ENCODE measurements around the gene UBALD1. TPM values are rescaled to one million over a fixed set of nuclear protein-coding genes. Genes with fewer than 3 reads are reported as not detected.

Gene UBALD1
- total RNA-seq, 1 experiment from 2014 or later = 45.9 TPM

DNA sequence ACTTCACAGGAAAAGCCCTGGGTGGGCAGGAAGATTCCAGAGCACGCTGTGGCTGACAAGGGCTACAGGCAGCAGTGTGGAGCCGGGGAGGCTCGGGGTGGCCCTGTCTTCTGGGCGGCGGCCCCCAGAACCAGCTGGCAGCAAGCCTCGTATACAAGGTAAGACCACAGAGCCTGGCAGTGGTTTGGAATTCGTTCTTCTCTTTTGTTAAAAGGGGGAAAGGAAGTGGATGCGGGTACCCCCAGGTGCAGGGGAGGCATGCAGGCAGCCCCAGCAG lies 6.0 kb downstream of the UBALD1 start:
- ChIA-PET RAD21 (ENCODE audit: low non-redundant PET in 1 of 2, low total read pairs in 2 of 2, uncharacterized antibody in 2 of 2, unreplicated experiment in 2 of 2) (no interaction called here), CTCF (no interaction called here), POLR2A (no interaction called here)
- H2AFZ ChIP-seq (ENCODE audit: low read depth, low read length, poor library complexity, severe bottlenecking) = no peak overlapping the region
- intact Hi-C loops (cut with micrococcal nuclease) = no loop called here
- H3K9me2 ChIP-seq (ENCODE audit: insufficient read depth) = no peaks in the 10 kb centered on the region
- TF ChIP-seq RAD21 (IDR thresholded peaks at IDR 0.05; ENCODE audit: low read depth) (no peak), SIN3A (IDR thresholded peaks at IDR 0.05; ENCODE audit: low read depth) (no peak), POLR2AphosphoS5 (IDR thresholded peaks at IDR 0.05; ENCODE audit: low read depth, low read length) (no peak), FOSL1 (IDR thresholded peaks at IDR 0.05; ENCODE audit: low read depth) (no peak)
- TF ChIP-seq, protein P1, sequence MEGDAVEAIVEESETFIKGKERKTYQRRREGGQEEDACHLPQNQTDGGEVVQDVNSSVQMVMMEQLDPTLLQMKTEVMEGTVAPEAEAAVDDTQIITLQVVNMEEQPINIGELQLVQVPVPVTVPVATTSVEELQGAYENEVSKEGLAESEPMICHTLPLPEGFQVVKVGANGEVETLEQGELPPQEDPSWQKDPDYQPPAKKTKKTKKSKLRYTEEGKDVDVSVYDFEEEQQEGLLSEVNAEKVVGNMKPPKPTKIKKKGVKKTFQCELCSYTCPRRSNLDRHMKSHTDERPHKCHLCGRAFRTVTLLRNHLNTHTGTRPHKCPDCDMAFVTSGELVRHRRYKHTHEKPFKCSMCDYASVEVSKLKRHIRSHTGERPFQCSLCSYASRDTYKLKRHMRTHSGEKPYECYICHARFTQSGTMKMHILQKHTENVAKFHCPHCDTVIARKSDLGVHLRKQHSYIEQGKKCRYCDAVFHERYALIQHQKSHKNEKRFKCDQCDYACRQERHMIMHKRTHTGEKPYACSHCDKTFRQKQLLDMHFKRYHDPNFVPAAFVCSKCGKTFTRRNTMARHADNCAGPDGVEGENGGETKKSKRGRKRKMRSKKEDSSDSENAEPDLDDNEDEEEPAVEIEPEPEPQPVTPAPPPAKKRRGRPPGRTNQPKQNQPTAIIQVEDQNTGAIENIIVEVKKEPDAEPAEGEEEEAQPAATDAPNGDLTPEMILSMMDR (IDR thresholded peaks at IDR 0.05 in 2 of 3, conservative IDR thresholded peaks at IDR 0.05 in 1 of 3; ENCODE audit: borderline replicate concordance in 1 of 3, insufficient read depth in 1 of 3, low read depth in 2 of 3, low read length in 2 of 3) = no peak
- TF ChIP-seq, protein P2, sequence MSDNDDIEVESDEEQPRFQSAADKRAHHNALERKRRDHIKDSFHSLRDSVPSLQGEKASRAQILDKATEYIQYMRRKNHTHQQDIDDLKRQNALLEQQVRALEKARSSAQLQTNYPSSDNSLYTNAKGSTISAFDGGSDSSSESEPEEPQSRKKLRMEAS (IDR thresholded peaks at IDR 0.05) = no peak
- no peak for ATAC-seq
- no peaks in the 10 kb centered on the region for H3K27me3 ChIP-seq (ENCODE audit: insufficient read depth, low read length)
- H4K20me1 ChIP-seq (ENCODE audit: insufficient read depth) = no peaks in the 10 kb centered on the region
- H3K27ac ChIP-seq (ENCODE audit: low read depth, low read length) = no peak overlapping the region
- H3K9ac ChIP-seq (ENCODE audit: low read length) = no peak overlapping the region
- no peak overlapping the region for H3K4me3 ChIP-seq (replicated peaks in 1 of 2; ENCODE audit: low read depth in 1 of 2, low read length in 2 of 2)
- peaks cover 32% of the 10 kb centered on the region for H3K79me2 ChIP-seq (ENCODE audit: insufficient read depth, low read length)
- H3K4me2 ChIP-seq (ENCODE audit: low read length) = no peak overlapping the region
- peaks cover 0 to 12% of the 10 kb centered on the region in 2 experiments; a peak in 3 of 4 replicates for H3K36me3 ChIP-seq (ENCODE audit: control insufficient read depth in 1 of 2, insufficient read depth in 2 of 2, low read length in 2 of 2)
- no peaks in the 10 kb centered on the region for H3K9me3 ChIP-seq (ENCODE audit: control insufficient read depth in 1 of 2, insufficient read depth in 1 of 2, low read depth in 1 of 2, low read length in 2 of 2)
- peaks cover 12 to 13% of the 10 kb centered on the region in 2 experiments for H3K4me1 ChIP-seq (ENCODE audit: control insufficient read depth in 1 of 2, insufficient read depth in 2 of 2, low read length in 2 of 2)
- no TSS peak for BruUV-seq (replicated peaks)
- no peak for DNase-seq (ENCODE audit: low read depth, low spot score)

DNA sequence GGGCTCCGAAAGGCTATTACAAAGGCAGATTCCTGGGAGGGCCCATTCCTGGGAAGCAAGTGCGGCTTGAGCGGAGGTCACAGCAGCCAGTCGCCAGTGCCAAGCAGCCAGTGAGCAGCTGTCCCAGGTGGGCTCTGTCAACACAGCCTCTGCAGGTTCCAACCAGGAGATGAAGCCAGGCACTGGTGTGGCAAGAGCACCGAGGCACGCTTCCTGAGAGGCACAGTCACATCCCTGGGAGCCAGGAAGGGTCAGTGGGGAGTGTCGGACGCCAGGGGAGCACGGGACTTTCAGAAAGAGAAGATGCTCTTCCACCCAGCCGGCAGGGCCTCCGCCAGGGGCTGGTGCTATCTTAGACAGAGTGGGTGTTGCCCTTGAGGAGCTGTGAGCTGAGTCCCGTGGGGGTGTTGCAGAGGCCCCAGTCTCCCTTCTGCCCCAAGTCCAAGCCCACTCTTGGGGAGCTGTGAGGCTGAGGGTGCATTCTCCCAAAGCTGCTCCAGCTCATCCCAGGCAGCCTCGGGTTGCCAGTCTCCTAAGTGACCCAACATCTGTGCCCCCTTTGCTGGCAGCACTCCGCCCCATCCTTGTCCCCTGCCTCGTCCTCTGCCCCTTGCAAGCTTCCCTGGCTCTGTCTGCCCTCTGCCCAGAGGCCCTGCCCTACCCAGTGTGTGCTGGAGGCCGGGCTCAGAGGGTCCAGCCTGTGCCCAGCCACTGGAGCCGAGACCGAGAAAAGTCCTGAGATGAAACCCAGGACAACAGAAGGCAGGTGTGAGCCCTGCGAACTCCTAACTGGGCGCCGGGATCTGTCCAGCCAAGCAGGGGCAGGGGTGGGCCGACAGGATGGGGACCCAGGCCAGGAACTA lies 6.6 kb downstream of the UBALD1 start:
- H3K4me2 ChIP-seq (ENCODE audit: low read length) = no peak overlapping the region
- DNase-seq (ENCODE audit: low read depth, low spot score) = no peak
- BruUV-seq (replicated peaks) = no TSS peak
- H3K79me2 ChIP-seq (ENCODE audit: insufficient read depth, low read length) = peaks cover 27% of the 10 kb centered on the region
- RAD21 ChIA-PET (ENCODE audit: low non-redundant PET in 1 of 2, low total read pairs in 2 of 2, uncharacterized antibody in 2 of 2, unreplicated experiment in 2 of 2) = no interaction called here
- TF ChIP-seq, protein P1 (IDR thresholded peaks at IDR 0.05 in 2 of 3, conservative IDR thresholded peaks at IDR 0.05 in 1 of 3; ENCODE audit: borderline replicate concordance in 1 of 3, insufficient read depth in 1 of 3, low read depth in 2 of 3, low read length in 2 of 3) = no peak
- TF ChIP-seq, protein P3, sequence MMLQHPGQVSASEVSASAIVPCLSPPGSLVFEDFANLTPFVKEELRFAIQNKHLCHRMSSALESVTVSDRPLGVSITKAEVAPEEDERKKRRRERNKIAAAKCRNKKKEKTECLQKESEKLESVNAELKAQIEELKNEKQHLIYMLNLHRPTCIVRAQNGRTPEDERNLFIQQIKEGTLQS (IDR thresholded peaks at IDR 0.05) = no peak
- TF ChIP-seq RAD21 (IDR thresholded peaks at IDR 0.05; ENCODE audit: low read depth) (no peak), ELF1 (IDR thresholded peaks at IDR 0.05; ENCODE audit: borderline replicate concordance, low read depth) (no peak), EZH2phosphoT487 (IDR thresholded peaks at IDR 0.05; ENCODE audit: borderline replicate concordance) (no peak), CBX3 (IDR thresholded peaks at IDR 0.05; ENCODE audit: low read depth) (no peak), CEBPB (IDR thresholded peaks at IDR 0.05; ENCODE audit: low read depth) (no peak), EZH2 (IDR thresholded peaks at IDR 0.05) (no peak), JUND (IDR thresholded peaks at IDR 0.05) (no peak), EGR1 (IDR thresholded peaks at IDR 0.05; ENCODE audit: low read depth) (no peak), POLR2A (IDR thresholded peaks at IDR 0.05; ENCODE audit: borderline replicate concordance, extremely low read depth, insufficient read depth, insufficient read length) (no peak), YY1 (IDR thresholded peaks at IDR 0.05; ENCODE audit: extremely low read depth, insufficient replicate concordance, low read depth, low read length) (no peak), SRF (IDR thresholded peaks at IDR 0.05; ENCODE audit: low read depth) (no peak)
- no peaks in the 10 kb centered on the region for H3K9me2 ChIP-seq (ENCODE audit: insufficient read depth)
- H3K4me1 ChIP-seq (ENCODE audit: control insufficient read depth in 1 of 2, insufficient read depth in 2 of 2, low read length in 2 of 2) = peaks cover 7% of the 10 kb centered on the region in 2 experiments
- H3K9me3 ChIP-seq (ENCODE audit: control insufficient read depth in 1 of 2, insufficient read depth in 1 of 2, low read depth in 1 of 2, low read length in 2 of 2) = no peaks in the 10 kb centered on the region
- no peaks in the 10 kb centered on the region for H3K27me3 ChIP-seq (ENCODE audit: insufficient read depth, low read length)
- H2AFZ ChIP-seq (ENCODE audit: low read depth, low read length, poor library complexity, severe bottlenecking) = no peak overlapping the region
- intact Hi-C loops (cut with micrococcal nuclease) = no loop called here
- H3K36me3 ChIP-seq (ENCODE audit: control insufficient read depth in 1 of 2, insufficient read depth in 2 of 2, low read length in 2 of 2) = peaks cover 0 to 12% of the 10 kb centered on the region in 2 experiments; a peak in 3 of 4 replicates
- no peaks in the 10 kb centered on the region for H4K20me1 ChIP-seq (ENCODE audit: insufficient read depth)
- no peak overlapping the region for H3K9ac ChIP-seq (ENCODE audit: low read length)
- no peak overlapping the region for H3K27ac ChIP-seq (ENCODE audit: low read depth, low read length)
- H3K4me3 ChIP-seq (replicated peaks in 1 of 2; ENCODE audit: low read depth in 1 of 2, low read length in 2 of 2) = no peak overlapping the region
- CTCF ChIA-PET = no interaction called here
- POLR2A ChIA-PET = no interaction called here
- no peak for ATAC-seq

Data from HCT116 (cell line).